B cell (primary cell): ENCODE data around the gene CDHR2. TPM values are rescaled to one million over a fixed set of nuclear protein-coding genes. Genes with fewer than 3 reads are reported as not detected.

ENCODE experiments used
- ATAC-seq: fragments of 200-7000 bp; cut with Tn5 transposase; one replicate; pipeline ENCODE4 v1.10.0; 2021; ENCODE audit warnings: low read depth, mild to moderate bottlenecking, moderate number of reproducible peaks, moderate library complexity
- CTCF ChIA-PET: fragments of 350-600 bp; sonication (Branson Sonifier 250); formaldehyde crosslinking; loops from one replicate; lab custom pipeline; 2021; ENCODE audit warnings: antibody characterized with exemption, inconsistent platforms; lab: Charles Lee
- POLR2A ChIA-PET: fragments of 350-600 bp; sonication (Branson Sonifier 250); formaldehyde crosslinking; loops from one replicate; lab custom pipeline; 2021; ENCODE audit warnings: antibody characterized with exemption; lab: Charles Lee
- DNase-seq: peaks from one replicate; pipeline ENCODE4 v3.0.0; 2013
- H2AFZ ChIP-seq: 2 replicates; pipeline ENCODE4 v1.6.1; 2012; ENCODE audit warnings: mild to moderate bottlenecking, low read depth, low read length; ENCODE audit not compliant: insufficient read depth, poor library complexity, severe bottlenecking
- H3K27ac ChIP-seq, 2 donors: 1 replicate in 1 of 2; 2 replicates in 1 of 2; pipeline ENCODE4 v1.5.1; 2012 to 2013; ENCODE audit warnings: low read length in 2 of 2, mild to moderate bottlenecking in 2 of 2, moderate library complexity in 1 of 2
- H3K27me3 ChIP-seq, 4 experiments: fragments of 200-600 bp in 1 of 4; sonication (generic) in 1 of 4; replicated peaks in 1 of 4; 1 replicate in 2 of 4; 2 replicates in 2 of 4; pipeline versions ENCODE4 v1.6.1 to v1.7.0; 2013 to 2016; ENCODE audit warnings: low read length in 3 of 4, mild to moderate bottlenecking in 2 of 4, mixed read lengths in 1 of 4, moderate library complexity in 1 of 4; ENCODE audit not compliant: insufficient read depth in 4 of 4, control insufficient read depth in 3 of 4; ENCODE audit errors: control extremely low read depth in 1 of 4
- H3K36me3 ChIP-seq, 2 experiments: replicated peaks in 1 of 2; 1 replicate in 1 of 2; 2 replicates in 1 of 2; pipeline versions ENCODE4 v1.6.1 to v1.7.1; 2013; ENCODE audit warnings: low read length in 1 of 2; ENCODE audit not compliant: insufficient read depth in 2 of 2, control insufficient read depth in 1 of 2; ENCODE audit errors: control extremely low read depth in 1 of 2, extremely low read depth in 1 of 2
- H3K4me1 ChIP-seq, 2 donors: fragments of 200-600 bp in 1 of 2; sonication (generic) in 1 of 2; 1 replicate in 1 of 2; 2 replicates in 1 of 2; pipeline versions ENCODE4 v1.5.1 to v1.6.1; 2013 to 2017; ENCODE audit warnings: low read length in 2 of 2; ENCODE audit not compliant: control insufficient read depth in 2 of 2, insufficient read depth in 2 of 2
- H3K4me2 ChIP-seq: replicated peaks from 2 replicates; pipeline ENCODE3; 2012; ENCODE audit warnings: mild to moderate bottlenecking, low read depth, low read length; ENCODE audit not compliant: poor library complexity, severe bottlenecking
- H3K4me3 ChIP-seq, 5 experiments: fragments of 200-600 bp in 1 of 5; sonication (generic) in 1 of 5; 1 replicate in 3 of 5; 2 replicates in 2 of 5; pipeline versions ENCODE4 v1.5.1 to v1.7.0; 2011 to 2016; ENCODE audit warnings: low read length in 4 of 5, mild to moderate bottlenecking in 4 of 5, low read depth in 2 of 5, control low read depth in 1 of 5, moderate library complexity in 1 of 5; ENCODE audit not compliant: insufficient read depth in 1 of 5; ENCODE audit errors: control extremely low read depth in 1 of 5, extremely low read depth in 1 of 5
- H3K79me2 ChIP-seq: fragments of 200-600 bp; sonication (generic); one replicate; pipeline ENCODE4 v1.6.0; 2016; ENCODE audit warnings: low read length; ENCODE audit not compliant: control insufficient read depth, insufficient read depth
- H3K9ac ChIP-seq: fragments of 200-600 bp; sonication (generic); 2 replicates; pipeline ENCODE4 v1.6.1; 2017; ENCODE audit warnings: mild to moderate bottlenecking, low read length, moderate library complexity
- H3K9me3 ChIP-seq, 3 donors: one replicate each; pipeline versions ENCODE4 v1.6.1 to v1.7.1; 2013; ENCODE audit warnings: low read length in 2 of 3; ENCODE audit not compliant: control insufficient read depth in 2 of 3, insufficient read depth in 1 of 3; ENCODE audit errors: control extremely low read depth in 1 of 3
- H4K20me1 ChIP-seq: 2 replicates; pipeline ENCODE4 v1.6.0; 2012; ENCODE audit warnings: mild to moderate bottlenecking, low read length; ENCODE audit not compliant: insufficient read depth, control insufficient read depth, poor library complexity, severe bottlenecking
- H3K27ac Mint-ChIP-seq: one replicate; pipeline ENCODE4 v1.8.0; 2021; ENCODE audit warnings: mixed read lengths
- H3K27me3 Mint-ChIP-seq: one replicate; pipeline ENCODE4 v1.8.0; 2021; ENCODE audit warnings: mixed read lengths
- H3K4me1 Mint-ChIP-seq: one replicate; pipeline ENCODE4 v1.8.0; 2021; ENCODE audit warnings: mixed read lengths
- H3K4me3 Mint-ChIP-seq: one replicate; pipeline ENCODE4 v1.8.0; 2021; ENCODE audit warnings: mixed read lengths
- H3K9me3 Mint-ChIP-seq: one replicate; pipeline ENCODE4 v1.8.0; 2022; ENCODE audit warnings: mixed read lengths; ENCODE audit not compliant: insufficient read depth
- EZH2 ChIP-seq: IDR thresholded peaks from 2 replicates; pipeline ENCODE4 v1.6.1; 2012; ENCODE audit warnings: borderline replicate concordance, low read depth, mild to moderate bottlenecking, moderate library complexity, low read length; ENCODE audit not compliant: insufficient read depth, poor library complexity, severe bottlenecking
- whole genome bisulfite sequencing: methylation state at CpG from one replicate; pipeline ENCODE4 v1.1.5; 2013; ENCODE audit warnings: missing lambda C conversion rate; ENCODE audit not compliant: insufficient coverage; 5-methylcytosine and 5-hydroxymethylcytosine counted together
- intact Hi-C: fragments of 100-400 bp; cut with micrococcal nuclease; formaldehyde crosslinking; loops from one replicate; pipeline ENCODE4 v1.10.0; 2022
- polyA plus RNA-seq: library from polyadenylated mRNA; depleted of rRNA; stranded (reverse); fragments of >200 nt; gene quantifications from 2 replicates; pipeline ENCODE4 v1.2.3, GENCODE V29; 2012
- total RNA-seq, 2 donors: library from RNA; stranded (reverse); fragments of 120-200 nt in 1 of 2; gene quantifications; 1 replicate in 1 of 2; 2 replicates in 1 of 2; pipeline versions ENCODE4 v1.2.3 to v1.2.4, GENCODE V29; 2013 to 2022
- TF ChIP-seq, protein P1 (sequence below): fragments of 200-600 bp; IDR thresholded peaks from one replicate; pipeline ENCODE4 v1.8.0; 2022; ENCODE audit warnings: antibody characterized with exemption, mild to moderate bottlenecking

The CDHR2 gene
- total and polyA plus RNA-seq, 2 donors (not counting 1 experiment from before 2014, with no cell fraction given), result 0.25 to 1.7 TPM

DNA sequence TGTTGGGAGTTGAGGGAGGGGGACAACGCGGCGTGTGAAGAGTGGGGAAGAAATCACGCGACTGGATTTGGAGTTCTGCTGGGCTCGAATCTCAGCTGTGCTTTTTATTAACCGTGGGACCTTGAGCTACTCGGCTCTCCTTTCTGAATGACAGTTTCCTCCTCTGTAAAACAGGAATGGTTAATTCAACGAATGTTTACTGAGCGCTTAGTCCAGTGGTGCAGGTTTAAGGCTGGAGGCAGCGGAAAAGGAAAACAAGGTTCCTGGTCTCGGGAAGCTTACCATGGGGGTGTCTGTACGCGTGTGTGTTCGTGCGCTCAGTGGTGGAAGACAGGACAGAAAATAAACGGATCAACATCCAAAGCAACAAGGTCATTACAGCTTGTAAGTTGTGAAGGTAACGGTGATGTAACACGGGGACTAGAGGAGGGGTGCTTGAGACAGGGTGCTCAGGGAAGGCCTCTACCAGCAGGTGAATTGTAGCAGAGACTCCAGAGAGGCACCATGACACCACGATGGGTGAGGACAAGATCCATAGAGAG, 81.6 kb downstream of the CDHR2 start:
- no peaks in the 10 kb centered on the region for H3K79me2 ChIP-seq
- intact Hi-C loops, result loop anchor here (1.0 to 5.0 kb wide), 3 partner anchors 17 to 88 kb away; partner anchors contain the start of genes GPRIN1 and TSPAN17
- H3K27me3 ChIP-seq, result peaks cover 0 to 45% (median 21%) of the 10 kb centered on the region in 4 experiments
- Mint-ChIP-seq H3K4me3 (peak overlapping the region; percentile 86), H3K9me3 (no peaks in the 10 kb centered on the region), H3K27ac (peak overlapping the region; percentile 16), H3K4me1 (peaks cover 61% of the 10 kb centered on the region), H3K27me3 (peaks cover 32% of the 10 kb centered on the region)
- H3K4me2 ChIP-seq, result peak overlapping the region; percentile 100
- H3K27ac ChIP-seq, result no peak overlapping the region
- H2AFZ ChIP-seq, result peak overlapping the region; percentile 73
- peaks cover 0 to 16% (median 0%) of the 10 kb centered on the region in 3 donors for H3K9me3 ChIP-seq
- peaks cover 56 to 68% of the 10 kb centered on the region in 2 donors for H3K4me1 ChIP-seq
- 0% methylated on average over 10 of the region's 20 CpGs for WGBS
- DNase-seq, result no peak
- peak overlapping the region; percentile 68 for H3K9ac ChIP-seq
- POLR2A ChIA-PET, result interaction anchor here (0.6 to 1.6 kb wide), 5 partner anchors 9 to 824 kb away, joined by 3 to 12 read pairs (median 4); partner anchors contain the start of genes RNF44 and TSPAN17
- CTCF ChIA-PET, result interaction anchor here (0.9 to 2.9 kb wide), 10 partner anchors 9 to 56 kb away, joined by 3 to 21 read pairs (median 4); partner anchors contain the start of gene TSPAN17
- peak overlapping the region; percentile 26 to 69 (median 51) for H3K4me3 ChIP-seq
- no peak for ATAC-seq
- H3K36me3 ChIP-seq, result no peaks in the 10 kb centered on the region
- TF ChIP-seq, protein P1, sequence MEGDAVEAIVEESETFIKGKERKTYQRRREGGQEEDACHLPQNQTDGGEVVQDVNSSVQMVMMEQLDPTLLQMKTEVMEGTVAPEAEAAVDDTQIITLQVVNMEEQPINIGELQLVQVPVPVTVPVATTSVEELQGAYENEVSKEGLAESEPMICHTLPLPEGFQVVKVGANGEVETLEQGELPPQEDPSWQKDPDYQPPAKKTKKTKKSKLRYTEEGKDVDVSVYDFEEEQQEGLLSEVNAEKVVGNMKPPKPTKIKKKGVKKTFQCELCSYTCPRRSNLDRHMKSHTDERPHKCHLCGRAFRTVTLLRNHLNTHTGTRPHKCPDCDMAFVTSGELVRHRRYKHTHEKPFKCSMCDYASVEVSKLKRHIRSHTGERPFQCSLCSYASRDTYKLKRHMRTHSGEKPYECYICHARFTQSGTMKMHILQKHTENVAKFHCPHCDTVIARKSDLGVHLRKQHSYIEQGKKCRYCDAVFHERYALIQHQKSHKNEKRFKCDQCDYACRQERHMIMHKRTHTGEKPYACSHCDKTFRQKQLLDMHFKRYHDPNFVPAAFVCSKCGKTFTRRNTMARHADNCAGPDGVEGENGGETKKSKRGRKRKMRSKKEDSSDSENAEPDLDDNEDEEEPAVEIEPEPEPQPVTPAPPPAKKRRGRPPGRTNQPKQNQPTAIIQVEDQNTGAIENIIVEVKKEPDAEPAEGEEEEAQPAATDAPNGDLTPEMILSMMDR, result no peak
- TF ChIP-seq EZH2, result no peak
- H4K20me1 ChIP-seq, result no peaks in the 10 kb centered on the region
